GM12878 (cell line): ENCODE measurements around the gene LHFPL3.

Source experiments
- JUNB ChIP-seq: IDR thresholded peaks from 2 replicates; pipeline ENCODE4 v1.6.1; 2016; ENCODE audit warnings: antibody characterized with exemption, mild to moderate bottlenecking
- YY1 ChIP-seq: IDR thresholded peaks from 2 replicates; pipeline ENCODE4 v1.6.1; 2011; ENCODE audit warnings: low read depth, mild to moderate bottlenecking, low read length

GRCh38 chr7:104584620-104585019 lies 256.2 kb downstream of the LHFPL3 start:
- no peak for TF ChIP-seq JUNB
- no peak for TF ChIP-seq YY1
